NCI-H2171 (cell line): Measurements from ENCODE around the gene WDR76.
"Not testable (repeated sequence)": the region's sequence is repeated elsewhere in the genome, so short reads cannot be mapped to it uniquely, and the experiment has no call there.

Source experiments
- DNase-seq: peaks from one replicate; lab custom pipeline; 2025; lab: John Stamatoyannopoulos, UW

Gene WDR76

DNA sequence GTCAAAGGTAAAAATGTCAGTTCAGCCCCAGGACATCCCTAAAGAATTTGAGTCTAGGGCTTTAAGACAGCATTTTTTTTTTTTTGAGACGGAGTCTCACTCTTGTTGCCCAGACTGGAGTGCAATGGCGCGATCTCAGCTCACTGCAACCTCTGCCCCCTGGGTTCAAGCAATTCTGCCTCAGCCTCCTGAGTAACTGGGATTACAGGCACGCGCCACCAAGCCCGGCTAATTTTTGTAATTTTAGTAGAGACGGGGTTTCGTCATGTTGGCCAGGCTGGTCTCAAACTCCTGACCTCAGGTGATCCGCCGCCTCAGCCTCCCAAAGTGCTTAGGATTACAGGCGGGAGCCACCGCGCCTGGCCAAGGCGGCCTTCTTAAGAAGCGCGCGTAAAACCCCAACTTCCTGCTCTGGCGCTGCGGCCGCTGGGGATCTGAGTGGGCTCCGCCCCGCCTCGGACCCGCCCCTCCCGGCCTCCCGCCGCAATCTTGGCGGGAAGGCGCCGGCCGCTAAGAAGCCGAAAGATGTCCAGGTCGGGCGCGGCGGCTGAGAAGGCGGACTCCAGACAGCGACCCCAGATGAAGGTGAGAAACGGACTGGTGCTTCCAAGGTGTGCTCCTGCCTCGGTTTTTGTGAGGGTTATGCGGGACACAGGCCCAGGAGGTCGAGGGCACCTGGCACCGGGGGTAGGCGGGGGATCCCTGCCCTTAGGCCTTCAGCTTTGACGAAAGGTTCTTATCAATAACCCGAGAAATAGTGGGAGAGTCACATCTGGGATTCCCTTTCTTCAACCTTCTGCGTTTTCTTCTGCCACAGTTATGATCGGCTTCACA lies at the start of gene WDR76:
WDR76 (plus strand) TSS at position 495 of the 834 bp plus-strand sequence; CDS start at position 526, 31 bp downstream.
- DNase-seq = peak; percentile 83

DNA sequence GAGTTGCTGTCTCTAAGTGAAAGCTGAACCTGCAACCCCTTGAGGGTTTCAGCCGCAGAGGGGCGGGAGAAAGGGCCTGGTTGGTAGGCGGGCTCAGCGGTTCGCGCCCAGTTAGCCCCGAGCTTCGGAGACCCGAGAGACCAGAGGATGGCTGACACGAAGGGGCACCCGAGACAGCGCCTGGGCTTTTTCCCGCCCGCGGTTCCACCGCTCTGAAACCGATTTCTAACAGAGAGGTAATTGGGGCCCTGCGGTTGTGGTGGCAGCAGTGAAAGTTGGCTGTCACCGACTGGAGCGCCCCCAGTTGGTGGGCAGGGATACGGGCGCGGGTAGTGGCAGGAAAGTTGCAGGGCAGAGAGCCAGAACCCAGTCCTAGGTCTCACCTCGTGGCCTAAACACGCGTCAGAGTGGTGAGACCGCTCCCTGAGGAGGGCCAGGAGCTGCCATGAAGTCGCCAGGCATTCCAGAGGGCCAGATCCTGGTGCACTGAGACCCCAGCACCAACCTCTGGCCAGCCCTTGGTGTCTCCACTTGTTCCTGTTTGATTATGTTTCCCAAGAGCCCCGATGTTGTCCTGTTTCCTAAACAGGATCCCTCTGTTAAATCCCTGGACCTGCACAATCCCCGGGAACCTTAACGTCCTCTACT lies 49.4 kb upstream of the WDR76 start:
- peak; percentile 78 for DNase-seq

DNA sequence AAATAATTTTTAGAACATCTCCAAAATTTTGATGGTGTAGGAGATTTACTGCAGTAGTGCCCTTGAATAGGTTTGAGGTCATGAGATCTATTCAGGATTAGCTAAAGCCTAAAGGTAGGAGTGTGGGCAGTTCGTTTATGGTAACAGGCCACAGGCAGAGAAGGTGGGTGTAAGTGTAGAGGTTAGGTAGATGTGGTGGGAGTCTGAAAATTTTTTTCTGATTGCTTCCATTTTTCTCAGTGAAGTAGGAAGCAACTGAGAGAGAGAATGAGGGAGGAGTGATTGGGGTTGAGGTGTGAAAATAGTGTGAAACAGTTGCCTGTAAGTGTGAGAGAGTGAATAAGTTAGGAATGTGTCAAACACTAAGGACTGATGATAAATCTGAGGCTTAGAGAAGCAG lies 47.8 kb upstream of the WDR76 start:
- no peak for DNase-seq

DNA sequence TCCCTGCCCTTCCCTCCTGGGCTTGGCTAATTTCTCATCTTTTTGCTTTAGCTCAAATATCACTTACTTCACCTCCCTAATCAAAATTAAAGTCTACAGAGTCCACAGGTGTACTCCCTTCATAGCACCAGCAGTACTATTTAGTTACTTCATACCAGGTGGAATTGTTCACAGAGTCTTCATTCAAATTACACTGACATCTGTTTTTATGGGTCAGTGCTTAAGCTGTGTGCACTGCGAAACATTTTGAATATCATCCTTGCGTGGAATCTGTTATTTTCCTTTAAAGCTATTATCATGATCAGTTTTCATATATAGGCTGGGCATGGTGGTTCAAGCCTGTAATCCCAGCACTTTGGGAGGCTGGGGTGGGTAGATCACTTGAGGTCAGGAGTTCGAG lies 37.4 kb upstream of the WDR76 start:
- DNase-seq = no peak

DNA sequence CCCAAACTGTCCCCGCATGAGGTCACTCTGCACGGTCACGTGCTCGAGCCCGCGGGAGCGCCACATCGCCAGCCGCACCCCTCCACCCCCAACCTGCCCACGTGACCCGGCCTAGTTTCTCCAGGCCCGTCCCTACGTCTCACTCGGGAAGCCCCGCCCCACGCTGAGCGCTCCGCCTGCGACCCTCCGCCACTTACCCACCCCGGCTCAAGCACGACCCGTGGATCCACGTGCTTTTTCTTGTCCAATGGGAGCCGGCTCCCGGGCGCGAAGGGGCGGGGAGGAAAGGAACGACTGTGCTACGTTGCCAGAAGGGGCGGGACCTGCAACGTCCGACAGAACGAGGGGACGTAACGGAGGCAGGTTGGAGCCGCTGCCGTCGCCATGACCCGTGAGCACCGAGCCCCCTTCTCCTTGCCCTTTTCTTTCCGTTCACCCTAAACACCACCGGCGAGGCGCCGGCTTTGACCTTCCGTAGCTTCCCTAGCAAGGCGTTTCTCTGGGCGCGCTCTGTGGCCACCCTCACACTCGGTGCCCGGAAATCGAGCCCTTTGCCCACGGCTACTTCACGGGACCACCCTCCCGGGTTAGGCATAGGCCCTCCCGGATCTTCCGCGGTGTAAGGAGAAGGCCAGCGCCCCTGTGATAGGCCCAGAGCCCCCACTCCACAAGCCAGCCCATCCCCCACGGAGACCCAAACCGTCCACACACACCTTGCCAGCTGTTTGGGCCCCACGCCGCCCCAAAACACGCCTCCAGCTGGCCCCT lies 34.6 kb upstream of the WDR76 start, which contains the start of gene SERF2:
SERF2 (plus strand) TSS at position 328 of the 768 bp plus-strand sequence; CDS start at position 385, 57 bp downstream.
- DNase-seq = peak; percentile 99

DNA sequence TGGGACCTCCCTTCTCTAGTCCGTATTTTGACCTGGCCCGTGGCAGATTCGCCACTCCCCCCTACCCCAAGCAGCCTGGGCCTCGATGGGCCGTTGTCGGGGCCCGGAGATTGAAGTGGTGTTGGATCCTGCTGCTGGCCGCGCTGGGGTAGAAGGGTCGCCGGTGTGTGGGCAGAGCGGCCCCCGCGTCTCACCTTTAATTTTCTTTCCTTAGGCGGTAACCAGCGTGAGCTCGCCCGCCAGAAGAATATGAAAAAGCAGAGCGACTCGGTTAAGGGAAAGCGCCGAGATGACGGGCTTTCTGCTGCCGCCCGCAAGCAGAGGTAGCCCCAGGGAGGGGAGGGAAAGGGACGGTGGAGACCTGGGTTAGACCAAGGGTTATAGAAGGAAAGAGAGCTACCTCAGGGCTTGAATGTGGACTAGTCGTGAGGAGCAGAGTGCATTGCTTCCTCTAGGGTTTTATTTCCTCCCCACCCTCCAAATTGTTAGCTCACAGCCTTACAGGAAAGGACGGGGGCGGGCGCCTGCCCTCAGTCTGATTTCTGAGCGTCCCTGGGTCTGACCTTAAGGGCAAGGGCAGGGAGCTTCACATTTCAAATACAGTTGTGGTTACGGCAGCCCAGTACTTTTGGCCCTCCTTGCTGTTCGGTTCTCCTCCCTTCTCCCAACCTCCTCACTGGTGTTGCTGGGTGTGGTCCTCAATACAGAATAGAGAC lies 33.9 kb upstream of the WDR76 start:
- no peak for DNase-seq

DNA sequence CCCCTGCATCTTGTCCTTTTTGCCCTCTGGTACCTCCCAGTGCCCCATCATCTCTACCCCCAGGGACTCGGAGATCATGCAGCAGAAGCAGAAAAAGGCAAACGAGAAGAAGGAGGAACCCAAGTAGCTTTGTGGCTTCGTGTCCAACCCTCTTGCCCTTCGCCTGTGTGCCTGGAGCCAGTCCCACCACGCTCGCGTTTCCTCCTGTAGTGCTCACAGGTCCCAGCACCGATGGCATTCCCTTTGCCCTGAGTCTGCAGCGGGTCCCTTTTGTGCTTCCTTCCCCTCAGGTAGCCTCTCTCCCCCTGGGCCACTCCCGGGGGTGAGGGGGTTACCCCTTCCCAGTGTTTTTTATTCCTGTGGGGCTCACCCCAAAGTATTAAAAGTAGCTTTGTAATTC lies 33.2 kb upstream of the WDR76 start:
- no peak for DNase-seq

DNA sequence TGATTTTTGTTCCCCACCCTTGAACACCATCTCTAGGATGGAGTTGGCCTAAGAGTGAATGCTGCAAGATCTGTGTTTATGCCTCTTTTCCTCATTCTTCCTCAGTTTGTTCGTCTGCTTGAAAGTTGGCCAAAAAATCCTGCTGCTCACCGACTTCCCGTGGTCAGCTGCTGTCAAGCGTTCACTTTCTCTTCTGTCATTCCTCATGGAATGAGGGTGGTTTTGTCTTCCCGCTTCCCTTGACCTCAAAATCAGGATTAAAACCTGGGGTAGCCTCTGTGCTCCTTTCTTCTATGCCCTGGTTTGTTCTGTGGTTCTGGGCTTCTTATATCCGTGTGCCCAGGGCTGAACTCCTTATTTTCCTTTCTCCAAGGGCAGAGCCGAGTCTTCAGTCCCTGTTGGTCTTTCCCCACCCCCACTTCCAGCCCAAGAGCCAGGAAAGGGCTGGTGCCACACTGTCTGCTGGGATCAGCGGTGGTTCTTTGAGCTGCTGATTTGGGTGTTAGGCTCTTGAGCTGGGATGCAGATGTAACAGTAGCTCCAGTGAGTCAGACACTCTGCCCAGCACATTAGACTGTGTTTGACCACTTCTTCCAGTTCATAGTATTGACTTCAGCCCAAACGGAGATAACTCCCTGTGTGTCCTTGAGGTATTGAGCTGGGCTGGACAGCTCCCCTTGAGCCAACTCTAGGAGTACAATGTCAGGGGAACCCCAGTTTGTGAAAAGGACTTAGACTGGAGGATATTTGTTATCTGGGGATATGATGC lies 32.3 kb upstream of the WDR76 start:
- no peak for DNase-seq

DNA sequence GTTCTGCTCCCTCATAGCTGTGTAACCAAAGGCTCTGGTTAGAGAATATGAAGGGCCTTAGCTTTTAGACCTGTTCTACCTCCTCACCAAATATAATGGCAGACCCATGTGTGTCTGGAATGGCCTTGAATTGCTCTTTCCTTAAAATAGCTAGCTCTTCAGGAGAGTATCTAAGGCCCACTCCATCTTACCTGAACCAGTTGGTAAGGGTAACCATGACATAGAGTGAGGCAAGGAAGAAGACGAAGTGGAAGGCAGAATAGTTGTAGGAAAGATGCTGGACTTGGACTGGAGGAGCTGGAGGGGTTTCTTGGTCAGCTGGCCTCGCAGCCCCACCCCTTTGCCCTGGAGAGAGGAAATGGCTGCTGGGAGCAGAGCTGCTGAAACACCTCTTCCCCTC lies 31.6 kb upstream of the WDR76 start:
- no peak for DNase-seq

DNA sequence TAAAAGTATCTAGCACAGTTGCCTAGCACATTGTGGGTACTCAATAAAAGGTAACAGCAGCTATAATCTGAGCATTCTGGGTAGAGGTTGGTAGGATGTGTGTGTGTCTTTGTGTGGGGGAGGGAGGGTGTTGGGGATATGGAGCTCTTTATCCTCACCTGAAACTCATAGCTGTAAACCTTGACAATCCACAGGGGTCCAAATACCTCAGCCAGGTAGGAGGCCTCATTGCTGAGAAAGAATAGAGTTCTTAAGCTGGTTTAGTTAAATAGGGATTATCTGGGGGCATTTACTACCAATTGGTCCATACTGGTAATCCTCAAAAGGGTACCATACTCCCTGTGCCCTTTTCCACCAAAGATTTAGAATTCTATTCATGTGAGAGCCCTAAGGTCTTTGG lies 30.8 kb upstream of the WDR76 start:
- DNase-seq = no peak

DNA sequence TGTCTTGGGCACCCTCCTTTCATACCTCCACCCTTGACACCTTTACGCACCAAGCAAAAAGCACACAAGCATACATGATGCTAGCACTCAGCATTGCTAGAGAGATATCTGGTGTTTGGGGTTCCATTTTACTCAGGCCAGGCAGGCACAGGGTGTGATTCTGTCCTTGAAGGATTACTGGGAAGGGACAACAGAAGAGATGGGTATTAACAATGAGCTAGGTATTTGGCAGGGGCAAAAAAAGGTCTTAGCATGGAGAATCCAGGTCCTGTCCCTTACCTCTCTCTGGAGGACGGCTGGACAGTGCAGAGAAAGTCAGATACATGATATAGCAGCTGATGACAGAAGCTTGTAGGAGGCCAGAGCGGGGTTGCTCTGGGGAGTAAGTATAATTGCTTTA lies 30.2 kb upstream of the WDR76 start:
- no peak for DNase-seq

DNA sequence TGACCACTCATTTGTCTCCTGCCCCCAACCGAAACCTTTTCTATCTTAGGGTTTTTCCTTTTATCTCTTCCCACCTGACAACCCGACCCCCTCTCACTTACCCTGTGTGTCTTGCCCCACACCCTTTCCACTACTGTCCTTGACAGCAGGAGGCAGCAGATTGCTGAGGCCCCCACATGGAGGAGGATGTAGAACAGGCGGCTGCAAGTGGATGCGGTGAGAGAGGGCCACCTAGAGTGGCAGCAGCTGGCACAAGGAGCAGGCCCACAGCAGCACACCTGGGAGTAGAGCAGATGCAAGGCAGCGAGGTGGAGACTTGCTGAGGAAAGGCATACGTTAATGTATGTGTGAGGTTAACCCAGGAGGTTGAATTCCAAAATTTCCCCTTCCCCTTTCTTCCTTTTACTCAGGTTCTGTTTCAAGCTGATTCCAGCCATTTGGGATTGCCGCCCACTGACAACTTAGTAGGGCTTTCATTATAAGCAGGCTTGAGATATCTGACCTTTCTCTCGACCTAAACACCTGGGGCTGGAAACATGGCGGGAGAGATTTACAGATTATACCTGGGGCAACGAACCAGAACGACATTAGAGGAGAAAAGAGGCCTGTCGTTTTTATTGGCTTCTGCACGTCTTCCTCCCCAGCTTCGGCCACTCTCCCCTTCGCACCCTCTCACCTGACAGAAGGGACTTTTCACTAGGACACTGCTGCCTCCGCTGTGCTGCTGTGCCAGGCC lies 27.4 kb upstream of the WDR76 start:
- DNase-seq = peak; percentile 55

DNA sequence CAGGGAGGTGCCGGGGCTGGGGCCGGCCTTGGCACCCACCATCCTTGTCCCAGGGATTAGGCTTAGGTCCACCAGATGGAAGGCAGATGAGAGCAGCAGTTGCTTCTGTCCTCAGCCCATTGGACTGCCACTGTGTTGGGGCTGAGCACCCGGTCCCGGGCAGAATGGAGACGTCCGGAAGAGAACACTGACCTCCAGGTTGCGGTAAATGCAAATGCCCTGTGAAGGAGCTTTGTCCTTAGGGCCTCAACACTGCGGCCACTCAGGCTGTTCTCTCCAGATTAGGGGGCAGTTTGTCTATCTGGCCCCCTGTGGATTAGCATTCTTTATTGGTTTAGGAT lies 26.9 kb upstream of the WDR76 start, which contains the start of gene SERINC4:
SERINC4 (minus strand) TSS at position 276 of the 341 bp plus-strand sequence; CDS start at position 42, 234 bp downstream.
- no peak for DNase-seq

DNA sequence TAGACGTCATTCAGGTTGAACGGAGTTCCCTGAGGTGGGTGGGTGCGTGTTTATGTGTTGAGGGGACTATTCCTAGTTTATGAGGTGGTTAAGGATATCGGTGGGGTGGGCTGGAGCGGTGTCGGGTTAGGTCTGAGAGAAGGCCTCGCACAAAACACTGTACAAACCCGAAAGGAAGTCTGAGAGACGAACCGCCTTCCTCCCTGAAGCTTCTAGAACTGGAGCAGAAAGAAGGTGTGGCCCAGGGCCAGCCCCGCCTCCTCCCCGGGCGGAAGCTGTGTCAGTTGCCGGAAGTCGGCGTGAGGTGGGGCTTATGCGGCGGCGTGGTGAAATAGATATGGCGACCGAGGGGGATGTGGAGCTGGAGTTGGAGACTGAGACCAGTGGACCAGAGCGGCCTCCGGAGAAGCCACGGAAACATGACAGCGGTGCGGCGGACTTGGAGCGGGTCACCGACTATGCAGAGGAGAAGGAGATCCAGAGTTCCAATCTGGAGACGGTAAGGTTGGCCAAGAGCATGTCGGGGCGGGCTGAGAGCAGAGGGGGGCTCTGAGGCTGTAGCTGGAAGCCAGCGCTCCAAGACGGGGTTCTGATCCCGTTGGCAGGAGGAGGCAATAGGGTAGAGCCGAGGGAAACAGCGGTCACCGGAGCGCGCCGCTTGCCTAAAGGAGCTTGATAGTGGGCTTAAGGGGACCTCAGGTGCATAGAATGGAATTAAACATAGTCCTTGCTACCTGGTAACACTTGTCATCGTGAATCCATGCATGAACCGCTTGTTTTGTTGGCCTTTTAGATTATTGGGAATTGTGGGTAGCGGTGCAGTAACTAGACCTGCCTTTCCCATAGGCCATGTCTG lies 26.3 kb upstream of the WDR76 start, which contains the start of gene HYPK:
HYPK (plus strand) TSS at position 314 of the 856 bp plus-strand sequence; CDS start at position 338, 24 bp downstream.
- DNase-seq = peak; percentile 83

DNA sequence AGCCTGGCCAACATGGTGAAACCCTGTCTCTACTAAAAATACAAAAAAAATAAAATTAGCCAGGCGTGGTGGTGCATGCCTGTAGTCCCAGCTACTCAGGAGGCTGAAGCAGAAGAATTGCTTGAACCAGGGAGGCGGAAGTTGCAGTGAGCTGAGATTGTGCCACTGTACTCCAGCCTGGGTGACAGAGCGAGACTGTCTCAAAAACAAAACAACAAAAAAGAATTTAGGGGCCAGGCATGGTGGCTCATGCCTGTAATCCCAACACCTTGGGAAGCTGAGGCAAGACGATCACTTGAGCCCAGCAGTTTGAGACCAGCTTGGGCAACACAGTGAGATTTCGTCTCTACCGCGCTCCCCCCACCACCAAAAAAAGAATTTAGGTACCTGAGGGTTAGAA lies 24.1 kb upstream of the WDR76 start:
- DNase-seq = not testable (repeated sequence)

DNA sequence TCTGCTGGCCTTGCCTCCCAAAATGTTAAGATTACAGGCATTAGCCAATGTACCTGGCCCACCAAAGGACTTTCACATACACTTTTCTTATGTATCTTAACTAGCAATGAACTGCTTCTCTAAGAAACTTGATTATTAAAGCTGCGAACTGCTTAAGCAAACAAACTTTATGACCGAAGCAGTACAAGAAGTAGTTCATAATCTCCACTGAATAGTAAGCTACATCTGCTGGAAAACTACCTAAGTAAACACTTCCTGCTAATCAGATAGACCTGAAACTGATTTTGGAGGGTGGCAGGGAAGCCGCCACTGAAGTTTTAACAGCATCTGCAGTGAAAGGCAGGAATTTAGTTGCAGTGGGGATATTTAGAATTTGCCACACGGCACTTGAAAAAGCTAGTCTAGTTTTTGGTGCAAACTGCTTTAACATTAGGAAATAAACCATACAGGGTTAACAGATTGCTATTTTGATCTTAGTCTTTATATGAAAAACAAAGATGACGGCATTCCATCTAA lies 18.3 kb upstream of the WDR76 start:
- no peak for DNase-seq

DNA sequence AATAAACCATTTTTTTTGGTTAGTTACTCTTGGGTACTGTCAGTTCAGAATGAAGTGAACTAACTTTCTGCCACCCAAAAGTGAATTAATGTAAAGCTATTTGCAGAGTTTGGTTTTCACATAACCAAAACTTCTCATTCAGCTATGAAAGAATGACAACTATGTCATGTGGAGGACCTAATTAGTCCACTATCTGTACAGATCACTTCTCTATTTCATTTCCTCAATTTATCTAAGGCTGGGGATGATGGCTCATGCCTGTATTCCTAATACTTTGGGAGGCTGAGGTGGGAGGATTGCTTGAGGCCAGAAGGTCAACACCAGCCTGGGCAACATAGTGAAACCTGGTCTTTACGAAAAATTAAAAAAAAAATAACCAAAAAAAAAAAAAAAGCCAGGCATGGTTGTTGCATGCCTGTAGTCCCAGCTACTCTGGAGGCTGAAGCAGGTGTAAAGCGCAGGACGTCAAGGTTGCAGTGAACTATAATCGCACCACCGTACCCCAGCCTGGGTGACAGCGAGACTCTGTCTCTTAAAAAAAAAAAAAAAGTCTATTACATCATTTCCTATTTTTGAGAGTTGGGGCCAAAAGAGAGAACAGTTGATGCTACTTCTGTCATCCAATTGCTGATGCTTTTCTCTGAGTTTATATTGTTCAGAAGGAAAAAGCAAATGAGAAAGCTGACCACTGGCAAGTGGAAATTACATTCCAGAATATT lies 17.7 kb upstream of the WDR76 start:
- DNase-seq = no peak

DNA sequence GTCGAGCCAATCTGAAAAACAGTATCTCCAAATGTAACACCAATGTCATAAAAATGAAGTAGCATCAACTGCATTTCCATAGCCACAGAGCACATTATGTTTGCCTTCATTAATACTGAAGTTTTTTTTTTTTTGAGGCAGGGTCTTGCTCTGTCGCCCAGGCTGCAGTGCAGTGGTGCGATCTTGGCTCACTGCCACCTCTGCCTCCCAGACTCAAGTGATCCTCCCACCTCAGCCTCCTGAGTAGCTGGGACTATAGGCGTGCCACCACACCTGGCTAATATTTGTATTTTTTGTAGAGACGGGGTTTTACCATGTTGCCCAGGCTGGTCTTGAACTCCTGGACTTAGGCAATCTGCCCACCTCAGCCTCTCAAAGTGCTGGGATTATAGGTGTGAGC lies 11.7 kb upstream of the WDR76 start:
- not testable (repeated sequence) for DNase-seq
